Right lobe of liver (tissue), 6 donors: ENCODE data around the gene HSPA9. TPM values are rescaled to one million over a fixed set of nuclear protein-coding genes. Genes with fewer than 3 reads are reported as not detected.
A peak's percentile ranks its signal among the peaks of the same experiment; 100 is the strongest.

Experiments used
- ATAC-seq, 4 donors: fragments of 200-7000 bp; cut with Tn5 transposase; one replicate each; pipeline ENCODE4 v1.9.1; 2020; ENCODE audit warnings: mild to moderate bottlenecking in 4 of 4, moderate library complexity in 4 of 4
- DNase-seq, 3 donors: peaks; one replicate each; pipeline ENCODE4 v3.0.0-alpha.2; 2020
- H3K27ac ChIP-seq, 3 donors: fragments of 200-600 bp; one replicate each; pipeline ENCODE4 v1.8.0; 2022
- H3K27me3 ChIP-seq, 2 donors: fragments of 200-600 bp; one replicate each; pipeline ENCODE4 v1.8.0; 2022
- H3K36me3 ChIP-seq, 4 donors: fragments of 200-600 bp; sonication (generic) in 1 of 4; one replicate each; pipeline versions ENCODE4 v1.5.1 to v1.8.0; 2017 to 2022; ENCODE audit warnings: control low read depth in 1 of 4
- H3K4me1 ChIP-seq, 4 donors: fragments of 200-600 bp; sonication (generic) in 1 of 4; one replicate each; pipeline versions ENCODE4 v1.5.1 to v1.8.0; 2017 to 2022; ENCODE audit warnings: control low read depth in 1 of 4
- H3K4me3 ChIP-seq, 3 donors: fragments of 200-600 bp; one replicate each; pipeline ENCODE4 v1.8.0; 2022
- H3K9me3 ChIP-seq, 4 donors: fragments of 200-600 bp; sonication (generic) in 1 of 4; one replicate each; pipeline versions ENCODE4 v1.5.1 to v1.8.0; 2017 to 2022; ENCODE audit warnings: control low read depth in 1 of 4
- POLR2A ChIP-seq: fragments of 450-650 bp; IDR thresholded peaks from one replicate; pipeline ENCODE4 v1.6.1; 2017; ENCODE audit warnings: antibody characterized with exemption, mild to moderate bottlenecking
- WGBS: methylation state at CpG from one replicate; pipeline ENCODE4 v1.1.6; 2018; ENCODE audit warnings: low coverage, low lambda C conversion rate; ENCODE audit not compliant: insufficient coverage; ENCODE audit errors: missing lambda C conversion rate; 5-methylcytosine and 5-hydroxymethylcytosine counted together
- intact Hi-C, 2 donors: fragments of 100-400 bp; cut with DNase I; formaldehyde crosslinking; loops; one replicate each; pipeline versions ENCODE4 v1.11.2 to v1.14.1; 2022
- total RNA-seq, 6 experiments: library from RNA; depleted of rRNA in 2 of 6; stranded (reverse); fragments of >200 nt in 2 of 6; fragmentation: NEBNext Ultra II Directional in 3 of 6; extraction: Animal tissue kit (Norgen Biotek cat#: 25700) in 3 of 6; gene quantifications; one replicate each; pipeline versions ENCODE4 v1.1.0 to v1.2.4, GENCODE V29; 2016 to 2023
- TF ChIP-seq, protein P1 (sequence below), 4 donors: fragments of 200-600 bp in 3 of 4; fragments of 450-650 bp in 1 of 4; IDR thresholded peaks; one replicate each; pipeline versions ENCODE4 v1.5.1 to v1.8.0; 2016 to 2022; ENCODE audit warnings: antibody characterized with exemption in 4 of 4, mild to moderate bottlenecking in 2 of 4
- donor health status: DM: no; HTN: yes; CAD: no.
- donor health status: DM: no; HTN: no; CAD: no.
- donor health status: DM: no; HTN: no; CAD: no.
- donor health status: DM: no; HTN: yes; CAD: no.
- donor health status: DM: no; HTN: yes; CAD: no.

HSPA9 gene
- total RNA-seq, 6 experiments from 2014 or later: 198 to 459 (median 229) TPM

DNA sequence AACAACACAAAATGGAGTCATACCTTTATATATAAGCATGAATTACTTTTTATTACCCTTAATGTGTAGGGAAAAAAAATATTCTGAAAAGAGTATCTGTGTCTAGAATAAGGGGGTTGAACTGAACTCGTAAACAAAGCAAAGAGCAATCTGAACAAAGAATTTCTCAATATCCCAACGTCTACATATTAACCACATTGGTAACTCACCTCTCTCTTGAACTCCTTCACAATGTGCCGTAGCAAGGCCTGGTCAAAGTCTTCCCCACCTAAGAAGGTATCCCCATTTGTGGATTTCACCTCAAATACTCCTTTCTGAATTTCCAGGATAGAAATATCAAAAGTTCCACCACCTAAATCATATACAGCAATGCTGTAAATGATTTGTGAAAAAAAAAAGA, 8.4 kb downstream of the HSPA9 start:
- peak overlapping the region in 2 of 3 donors; percentile 57 to 70 for H3K27ac ChIP-seq
- intact Hi-C loops: no loop called here
- 27% methylated on average over 3 of the region's 3 CpGs for WGBS
- DNase-seq: peak in 1 of 3 donors; percentile 33
- no peaks in the 10 kb centered on the region for H3K27me3 ChIP-seq
- peaks cover 2 to 56% (median 30%) of the 10 kb centered on the region in 4 donors for H3K4me1 ChIP-seq
- H3K9me3 ChIP-seq: no peaks in the 10 kb centered on the region
- ATAC-seq: peak; percentile 49 to 79 (median 68)
- H3K4me3 ChIP-seq: no peak overlapping the region
- peaks cover 13 to 92% (median 53%) of the 10 kb centered on the region in 4 donors for H3K36me3 ChIP-seq
- TF ChIP-seq, protein P1, sequence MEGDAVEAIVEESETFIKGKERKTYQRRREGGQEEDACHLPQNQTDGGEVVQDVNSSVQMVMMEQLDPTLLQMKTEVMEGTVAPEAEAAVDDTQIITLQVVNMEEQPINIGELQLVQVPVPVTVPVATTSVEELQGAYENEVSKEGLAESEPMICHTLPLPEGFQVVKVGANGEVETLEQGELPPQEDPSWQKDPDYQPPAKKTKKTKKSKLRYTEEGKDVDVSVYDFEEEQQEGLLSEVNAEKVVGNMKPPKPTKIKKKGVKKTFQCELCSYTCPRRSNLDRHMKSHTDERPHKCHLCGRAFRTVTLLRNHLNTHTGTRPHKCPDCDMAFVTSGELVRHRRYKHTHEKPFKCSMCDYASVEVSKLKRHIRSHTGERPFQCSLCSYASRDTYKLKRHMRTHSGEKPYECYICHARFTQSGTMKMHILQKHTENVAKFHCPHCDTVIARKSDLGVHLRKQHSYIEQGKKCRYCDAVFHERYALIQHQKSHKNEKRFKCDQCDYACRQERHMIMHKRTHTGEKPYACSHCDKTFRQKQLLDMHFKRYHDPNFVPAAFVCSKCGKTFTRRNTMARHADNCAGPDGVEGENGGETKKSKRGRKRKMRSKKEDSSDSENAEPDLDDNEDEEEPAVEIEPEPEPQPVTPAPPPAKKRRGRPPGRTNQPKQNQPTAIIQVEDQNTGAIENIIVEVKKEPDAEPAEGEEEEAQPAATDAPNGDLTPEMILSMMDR (IDR thresholded peaks at IDR 0.05): no peak
- TF ChIP-seq POLR2A: no peak

DNA sequence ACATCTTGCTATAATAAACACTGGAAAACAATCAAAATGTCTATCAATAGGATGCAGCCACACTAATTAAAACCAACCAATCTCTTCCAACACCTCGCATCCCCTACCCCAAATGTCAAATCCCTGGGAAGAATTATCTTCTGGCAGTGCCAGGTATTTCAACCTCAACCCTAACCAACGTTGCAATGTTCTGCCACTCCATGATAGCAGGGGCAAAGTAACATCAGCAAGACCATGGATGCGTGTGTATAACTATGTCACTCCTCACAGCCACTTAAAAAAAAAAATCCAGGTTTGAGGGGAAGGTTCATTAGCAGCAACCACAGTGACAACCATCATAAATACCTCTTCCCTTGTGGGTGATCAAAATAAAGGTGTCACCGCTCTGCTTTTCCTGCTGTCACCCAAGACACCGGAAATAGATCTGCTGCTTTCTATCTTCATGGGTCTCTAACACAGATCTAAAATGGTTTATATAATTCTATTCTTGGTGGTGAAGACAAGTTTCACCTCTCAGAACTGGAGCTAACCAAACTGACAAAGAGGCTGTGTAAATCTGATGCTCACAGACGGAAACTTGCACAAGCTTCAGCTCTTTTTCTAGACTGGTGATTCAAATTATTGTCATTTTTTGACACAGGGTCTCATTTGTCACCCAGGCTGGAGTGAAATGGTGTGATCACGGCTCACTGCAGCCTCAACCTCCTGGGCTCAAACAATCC, 9.9 kb downstream of the HSPA9 start:
- H3K27me3 ChIP-seq: no peaks in the 10 kb centered on the region
- intact Hi-C loops: no loop called here
- ATAC-seq (peak in 1 of 4 donors; percentile 11), DNase-seq (no peak)
- peak overlapping the region in 1 of 3 donors; percentile 70 for H3K27ac ChIP-seq
- TF ChIP-seq, protein P1 (IDR thresholded peaks at IDR 0.05): no peak
- H3K36me3 ChIP-seq: peaks cover 20 to 95% (median 54%) of the 10 kb centered on the region in 4 donors
- no peaks in the 10 kb centered on the region for H3K9me3 ChIP-seq
- peaks cover 2 to 50% (median 26%) of the 10 kb centered on the region in 4 donors for H3K4me1 ChIP-seq
- WGBS: 67% methylated on average over 6 of the region's 7 CpGs
- H3K4me3 ChIP-seq: no peak overlapping the region

DNA sequence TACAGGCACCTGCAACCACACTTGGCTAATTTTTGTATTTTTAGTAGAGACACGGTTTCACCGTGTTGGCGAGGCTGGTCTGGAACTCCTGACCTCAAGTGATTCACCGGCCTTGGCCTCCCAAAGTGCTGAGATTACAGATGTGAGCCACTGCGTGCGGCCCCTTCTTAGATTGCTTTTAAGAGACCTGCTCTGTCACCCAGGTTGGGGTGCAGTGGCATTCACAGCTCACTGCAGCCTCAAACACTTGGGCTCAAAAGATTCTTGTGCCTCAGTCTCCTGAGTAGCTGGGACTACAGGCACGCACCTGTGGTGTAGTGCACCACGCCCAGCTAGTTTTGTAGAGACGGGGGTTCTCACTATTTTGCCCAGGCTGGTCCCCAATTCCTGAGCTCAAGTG, 11.0 kb downstream of the HSPA9 start:
- H3K36me3 ChIP-seq: peaks cover 25 to 95% (median 53%) of the 10 kb centered on the region in 4 donors
- H3K4me3 ChIP-seq: no peak overlapping the region
- H3K9me3 ChIP-seq: no peaks in the 10 kb centered on the region
- H3K4me1 ChIP-seq: peaks cover 2 to 39% (median 21%) of the 10 kb centered on the region in 4 donors
- no peak for DNase-seq
- intact Hi-C loops: no loop called here
- H3K27me3 ChIP-seq: no peaks in the 10 kb centered on the region
- H3K27ac ChIP-seq: no peak overlapping the region
- no peak for TF ChIP-seq POLR2A
- TF ChIP-seq, protein P1 (IDR thresholded peaks at IDR 0.05): no peak
- no peak for ATAC-seq
- WGBS: 87% methylated on average over 4 of the region's 9 CpGs

DNA sequence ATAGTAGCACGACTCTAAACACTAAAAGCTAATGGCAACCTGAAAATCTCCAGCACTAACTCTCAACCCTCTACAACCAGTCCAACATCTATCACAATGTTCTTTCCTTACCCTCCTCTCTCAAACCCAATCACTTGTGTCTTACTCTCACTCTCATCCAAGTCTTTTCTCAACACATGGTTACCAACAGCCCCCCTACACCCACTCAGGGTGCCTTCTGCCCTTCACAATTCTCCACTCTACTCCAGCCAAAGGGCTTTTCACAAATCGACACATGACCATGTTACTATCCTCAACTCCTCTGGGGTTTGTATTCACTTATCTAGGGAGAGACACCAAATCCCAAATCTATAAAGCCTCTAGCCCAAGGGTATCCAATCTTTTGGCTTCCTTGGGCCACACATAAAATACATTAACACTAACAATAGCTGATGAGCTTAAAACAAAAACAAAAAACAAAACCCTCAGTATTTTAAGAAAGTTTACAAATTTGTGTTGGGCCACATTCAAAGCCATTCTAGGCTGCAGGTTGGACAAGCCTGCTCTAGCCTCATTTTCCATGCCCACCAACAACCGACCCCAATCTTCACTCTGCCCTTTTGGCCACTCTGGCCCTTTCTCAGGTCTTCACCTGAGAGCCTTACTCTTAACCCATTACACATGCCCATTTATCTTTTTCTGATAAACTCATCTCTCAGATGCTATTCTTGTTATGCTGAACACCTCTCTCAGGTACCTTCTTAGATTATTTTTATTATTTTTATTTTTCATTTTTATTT, 11.7 kb downstream of the HSPA9 start:
- Histone ChIP-seq H3K27me3 (no peaks in the 10 kb centered on the region), H3K4me3 (no peak overlapping the region), H3K9me3 (no peaks in the 10 kb centered on the region), H3K27ac (no peak overlapping the region), H3K4me1 (peaks cover 2 to 32% (median 18%) of the 10 kb centered on the region in 4 donors), H3K36me3 (peaks cover 25 to 95% (median 56%) of the 10 kb centered on the region in 4 donors)
- TF ChIP-seq POLR2A: no peak
- TF ChIP-seq, protein P1 (IDR thresholded peaks at IDR 0.05): no peak
- WGBS: 80% methylated on average over 3 of the region's 3 CpGs
- no peak for DNase-seq
- intact Hi-C loops: no loop called here
- ATAC-seq: no peak
